NB4 (cell line): ENCODE measurements around the gene LIPG.

Experiments
- CTCF ChIP-seq: IDR thresholded peaks from one replicate; pipeline ENCODE4 v1.5.1; 2012; ENCODE audit warnings: low read depth, low read length
- MYC ChIP-seq: IDR thresholded peaks from 2 replicates; pipeline ENCODE4 v1.6.1; 2011; ENCODE audit warnings: low read depth, low read length
- POLR2A ChIP-seq: IDR thresholded peaks from 2 replicates; pipeline ENCODE4 v1.6.1; 2011; ENCODE audit warnings: mild to moderate bottlenecking; ENCODE audit not compliant: insufficient read length; ENCODE audit errors: extremely low read depth
- TF ChIP-seq, protein P1 (sequence below): IDR thresholded peaks from 2 replicates; pipeline ENCODE4 v1.6.1; 2011; ENCODE audit warnings: low read depth, low read length

- no peak for TF ChIP-seq CTCF
- no peak for TF ChIP-seq MYC
- TF ChIP-seq, protein P1, sequence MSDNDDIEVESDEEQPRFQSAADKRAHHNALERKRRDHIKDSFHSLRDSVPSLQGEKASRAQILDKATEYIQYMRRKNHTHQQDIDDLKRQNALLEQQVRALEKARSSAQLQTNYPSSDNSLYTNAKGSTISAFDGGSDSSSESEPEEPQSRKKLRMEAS: no peak
- no peak for TF ChIP-seq POLR2A
Observed at GRCh38 chr18:49544362-49544761, 17.5 kb upstream of the LIPG start.
